LNCaP clone FGC (cell line): ENCODE results near the gene PLA2G4F.

ENCODE experiments used
- DNase-seq: peaks from one replicate; pipeline ENCODE4 v3.0.0-alpha.2; 2011; ENCODE audit warnings: low read depth
- H3K4me3 ChIP-seq: 2 replicates; pipeline ENCODE4 v1.5.1; 2011; ENCODE audit warnings: mild to moderate bottlenecking, low read depth, low read length, control low read depth
- TF ChIP-seq, protein P1 (sequence below): IDR thresholded peaks from 2 replicates; pipeline ENCODE4 v1.5.1; 2012; ENCODE audit warnings: mild to moderate bottlenecking; ENCODE audit not compliant: control insufficient read depth, insufficient read depth; ENCODE audit errors: extremely low read depth

Gene PLA2G4F

DNA sequence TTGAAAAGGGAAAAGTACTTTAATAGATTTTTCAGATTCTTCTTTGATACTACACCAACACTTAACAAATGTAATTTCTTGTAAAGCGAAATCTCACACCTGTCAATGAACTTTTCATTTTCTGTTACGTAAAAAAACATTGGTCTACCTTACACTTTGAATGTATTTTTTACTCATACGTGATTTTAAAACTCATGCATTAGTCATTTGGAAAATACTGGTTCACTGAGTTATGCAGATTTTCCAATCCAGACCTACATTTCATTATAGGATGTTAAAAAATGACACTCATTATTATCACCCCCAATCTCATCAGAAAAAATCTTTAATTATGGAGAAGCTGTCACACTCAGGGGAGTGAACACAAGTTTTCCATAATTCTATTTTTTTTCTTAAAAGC is 36.9 kb upstream of the PLA2G4F start:
- H3K4me3 ChIP-seq = no peak overlapping the region
- DNase-seq = no peak
- TF ChIP-seq, protein P1, sequence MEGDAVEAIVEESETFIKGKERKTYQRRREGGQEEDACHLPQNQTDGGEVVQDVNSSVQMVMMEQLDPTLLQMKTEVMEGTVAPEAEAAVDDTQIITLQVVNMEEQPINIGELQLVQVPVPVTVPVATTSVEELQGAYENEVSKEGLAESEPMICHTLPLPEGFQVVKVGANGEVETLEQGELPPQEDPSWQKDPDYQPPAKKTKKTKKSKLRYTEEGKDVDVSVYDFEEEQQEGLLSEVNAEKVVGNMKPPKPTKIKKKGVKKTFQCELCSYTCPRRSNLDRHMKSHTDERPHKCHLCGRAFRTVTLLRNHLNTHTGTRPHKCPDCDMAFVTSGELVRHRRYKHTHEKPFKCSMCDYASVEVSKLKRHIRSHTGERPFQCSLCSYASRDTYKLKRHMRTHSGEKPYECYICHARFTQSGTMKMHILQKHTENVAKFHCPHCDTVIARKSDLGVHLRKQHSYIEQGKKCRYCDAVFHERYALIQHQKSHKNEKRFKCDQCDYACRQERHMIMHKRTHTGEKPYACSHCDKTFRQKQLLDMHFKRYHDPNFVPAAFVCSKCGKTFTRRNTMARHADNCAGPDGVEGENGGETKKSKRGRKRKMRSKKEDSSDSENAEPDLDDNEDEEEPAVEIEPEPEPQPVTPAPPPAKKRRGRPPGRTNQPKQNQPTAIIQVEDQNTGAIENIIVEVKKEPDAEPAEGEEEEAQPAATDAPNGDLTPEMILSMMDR = no peak

DNA sequence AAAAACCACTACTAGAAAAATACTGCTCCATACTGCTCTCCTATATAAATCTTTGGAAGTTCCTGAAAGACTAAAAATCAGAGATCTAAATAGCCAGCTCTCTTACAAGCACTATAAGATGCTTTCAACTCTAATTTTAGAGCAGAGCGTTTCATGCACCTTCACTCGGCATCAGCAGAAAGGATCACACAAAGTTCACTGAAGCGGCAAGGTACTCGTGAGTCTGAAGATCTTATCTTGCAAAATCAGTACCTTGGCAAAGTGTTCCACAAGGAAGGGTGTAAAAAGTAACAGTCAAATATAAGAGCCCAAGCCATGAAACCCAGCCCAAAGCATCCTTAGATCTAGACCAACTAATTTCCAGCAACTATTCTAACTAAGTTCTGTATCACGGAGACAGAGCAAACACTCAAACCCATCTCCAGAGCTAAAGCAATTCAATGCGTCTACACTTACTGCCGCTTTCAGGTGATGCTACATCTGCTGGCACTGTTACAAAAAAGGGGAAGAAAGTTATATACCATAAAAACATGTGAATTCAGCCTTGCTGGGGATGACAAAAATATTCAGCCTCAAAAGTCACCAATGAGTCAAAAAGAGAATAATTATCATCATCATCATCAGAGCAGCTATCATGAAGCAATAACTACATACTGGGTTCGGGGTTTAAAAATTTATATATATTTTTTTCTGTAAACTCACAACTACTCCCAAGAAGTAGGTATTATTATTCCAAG is 35.3 kb upstream of the PLA2G4F start:
- TF ChIP-seq, protein P1 = no peak
- DNase-seq = no peak
- H3K4me3 ChIP-seq = no peak overlapping the region

- TF ChIP-seq, protein P1 = no peak
- DNase-seq = no peak
- no peak overlapping the region for H3K4me3 ChIP-seq
Observed at GRCh38 chr15:42190370-42190769, 33.9 kb upstream of the PLA2G4F start.

DNA sequence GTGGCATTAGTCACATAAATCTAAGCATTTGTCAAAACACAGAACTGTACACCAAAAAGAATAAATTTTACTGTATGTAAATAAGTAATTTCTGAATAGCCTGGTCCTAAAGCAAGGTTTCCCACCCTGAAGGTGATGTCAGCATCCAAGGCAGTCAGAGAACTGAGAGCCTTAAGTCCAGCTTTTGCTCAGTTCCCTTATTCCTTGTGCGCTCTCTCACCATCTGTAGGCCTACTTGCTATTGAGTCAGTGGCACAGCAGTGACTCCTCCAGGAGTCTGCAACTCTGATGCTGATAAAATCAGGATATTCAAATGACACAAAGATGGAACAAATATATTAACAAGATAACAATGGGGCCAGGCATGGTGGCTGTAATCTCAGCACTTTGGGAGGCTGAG is 29.4 kb upstream of the PLA2G4F start:
- H3K4me3 ChIP-seq = no peak overlapping the region
- DNase-seq = no peak
- TF ChIP-seq, protein P1 = no peak

DNA sequence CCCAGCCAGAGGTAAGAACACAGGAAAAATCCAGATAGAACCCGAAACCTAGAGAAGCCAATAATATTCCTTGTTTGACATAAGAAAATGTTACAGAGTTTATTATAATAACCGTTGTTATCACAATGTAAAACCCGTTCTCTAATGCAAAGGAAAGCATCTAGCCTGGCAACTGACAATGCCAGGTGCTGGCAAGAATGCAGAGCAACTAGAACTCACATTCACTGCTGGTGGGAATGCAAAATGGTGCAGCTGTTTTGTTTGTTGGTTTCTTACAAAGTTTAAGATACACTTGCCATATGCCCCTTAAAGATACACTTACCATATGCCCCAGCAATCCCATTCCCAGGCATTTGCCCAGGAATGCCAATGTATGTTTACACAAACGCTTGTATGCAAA is 28.3 kb upstream of the PLA2G4F start:
- H3K4me3 ChIP-seq = no peak overlapping the region
- DNase-seq = no peak

DNA sequence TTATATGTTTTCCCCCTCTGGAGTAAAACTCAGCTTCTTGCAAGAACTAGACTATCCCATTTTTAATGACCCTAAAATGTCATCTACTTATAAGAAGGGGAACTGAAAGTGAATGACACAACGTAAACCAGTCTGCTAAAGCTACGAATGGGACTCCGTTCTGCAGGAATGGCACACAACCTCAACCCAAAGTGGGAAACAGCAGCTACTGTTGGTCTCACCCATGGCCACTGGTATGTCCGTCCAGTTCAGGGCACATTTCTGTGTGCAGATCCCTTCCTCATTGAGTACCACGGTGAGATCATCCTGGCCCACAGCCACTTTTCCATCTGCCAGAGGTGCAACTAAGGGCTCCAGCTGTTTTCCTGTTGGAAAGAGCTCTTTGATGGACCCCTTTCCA is 27.9 kb upstream of the PLA2G4F start:
- TF ChIP-seq, protein P1 = no peak
- no peak for DNase-seq
- H3K4me3 ChIP-seq = no peak overlapping the region

More for the DNA sequence above, 28.3 kb upstream of the PLA2G4F start:
- TF ChIP-seq, protein P1 = no peak

GRCh38 chr15:42182961-42183360 is 26.5 kb upstream of the PLA2G4F start:
- no peak overlapping the region for H3K4me3 ChIP-seq
- no peak for DNase-seq
- TF ChIP-seq, protein P1 = no peak
